Activated CD8-positive, alpha-beta T cell treated with anti-CD3 and anti-CD28 coated beads, Interleukin-2, amount 10 ng/mL, durations not matched to agents 7 days and 5 days (primary cell): ENCODE data around the gene METTL4. TPM values are rescaled to one million over a fixed set of nuclear protein-coding genes. Genes with fewer than 3 reads are reported as not detected.
A peak's percentile ranks its signal among the peaks of the same experiment; 100 is the strongest.

Source experiments
- ATAC-seq: fragments of 150-1000 bp; cut with Tn5 transposase; one replicate; pipeline ENCODE4 v1.10.0; 2021; ENCODE audit warnings: moderate library complexity
- CTCF ChIA-PET: fragments of 350-600 bp; sonication (Branson Sonifier 250); formaldehyde crosslinking; loops from one replicate; lab custom pipeline; 2021; ENCODE audit warnings: antibody characterized with exemption; lab: Charles Lee
- POLR2A ChIA-PET: fragments of 350-600 bp; sonication (Branson Sonifier 250); formaldehyde crosslinking; loops from one replicate; lab custom pipeline; 2021; ENCODE audit warnings: antibody characterized with exemption; lab: Charles Lee
- DNase-seq: peaks from one replicate; pipeline ENCODE4 v3.0.0-alpha.2; 2020
- H3K27ac Mint-ChIP-seq: one replicate; pipeline ENCODE4 v1.8.0; 2021; ENCODE audit warnings: mild to moderate bottlenecking, mixed read lengths
- H3K27me3 Mint-ChIP-seq: one replicate; pipeline ENCODE4 v1.8.0; 2021; ENCODE audit warnings: low read depth, mixed read lengths
- H3K36me3 Mint-ChIP-seq: one replicate; pipeline ENCODE4 v1.8.0; 2021; ENCODE audit warnings: low read depth, mixed read lengths
- H3K4me1 Mint-ChIP-seq: one replicate; pipeline ENCODE4 v1.8.0; 2021; ENCODE audit warnings: low read depth, mixed read lengths
- H3K4me3 Mint-ChIP-seq: one replicate; pipeline ENCODE4 v1.8.0; 2021; ENCODE audit warnings: mild to moderate bottlenecking, mixed read lengths
- H3K9me3 Mint-ChIP-seq: one replicate; pipeline ENCODE4 v1.8.0; 2022; ENCODE audit warnings: mixed read lengths; ENCODE audit not compliant: insufficient read depth
- total RNA-seq, 2 experiments: library from RNA; stranded (reverse); gene quantifications; one replicate each; pipeline ENCODE4 v1.2.3, GENCODE V29; 2021

METTL4 gene
- total RNA-seq, 2 experiments from 2014 or later = 22.2 to 22.3 TPM

DNA sequence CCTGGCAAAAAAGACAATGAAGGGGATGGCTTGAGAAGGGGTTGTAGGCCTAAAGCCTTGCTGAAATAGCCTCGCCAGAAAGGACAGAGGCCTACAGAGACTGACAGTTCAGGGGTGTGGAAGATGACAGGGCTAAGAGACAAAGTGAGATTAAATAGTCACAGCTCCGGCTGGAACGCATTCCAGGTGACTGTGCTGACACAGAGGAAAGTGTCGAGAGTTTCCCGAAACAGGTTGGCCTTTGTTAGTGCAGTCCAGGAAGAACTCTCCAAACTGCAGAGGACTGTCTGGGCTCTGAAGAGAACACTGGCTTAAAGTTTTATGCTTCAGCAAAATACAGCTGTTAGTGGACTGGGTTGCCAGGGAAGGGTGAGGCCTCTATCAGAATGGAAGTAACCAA is 52.8 kb downstream of the METTL4 start:
- ATAC-seq (no peak), DNase-seq (no peak)
- no peaks in the 10 kb centered on the region for H3K9me3 Mint-ChIP-seq
- H3K36me3 Mint-ChIP-seq = peaks cover 3% of the 10 kb centered on the region
- ChIA-PET POLR2A (no interaction called here), CTCF (interaction anchor here (1.7 kb wide), 1 partner anchor 24 kb away, joined by 8 read pairs; no protein-coding TSS in a partner anchor)
- H3K4me1 Mint-ChIP-seq = peaks cover 17% of the 10 kb centered on the region
- H3K4me3 Mint-ChIP-seq = no peak overlapping the region
- H3K27ac Mint-ChIP-seq = no peak overlapping the region
- no peaks in the 10 kb centered on the region for H3K27me3 Mint-ChIP-seq

DNA sequence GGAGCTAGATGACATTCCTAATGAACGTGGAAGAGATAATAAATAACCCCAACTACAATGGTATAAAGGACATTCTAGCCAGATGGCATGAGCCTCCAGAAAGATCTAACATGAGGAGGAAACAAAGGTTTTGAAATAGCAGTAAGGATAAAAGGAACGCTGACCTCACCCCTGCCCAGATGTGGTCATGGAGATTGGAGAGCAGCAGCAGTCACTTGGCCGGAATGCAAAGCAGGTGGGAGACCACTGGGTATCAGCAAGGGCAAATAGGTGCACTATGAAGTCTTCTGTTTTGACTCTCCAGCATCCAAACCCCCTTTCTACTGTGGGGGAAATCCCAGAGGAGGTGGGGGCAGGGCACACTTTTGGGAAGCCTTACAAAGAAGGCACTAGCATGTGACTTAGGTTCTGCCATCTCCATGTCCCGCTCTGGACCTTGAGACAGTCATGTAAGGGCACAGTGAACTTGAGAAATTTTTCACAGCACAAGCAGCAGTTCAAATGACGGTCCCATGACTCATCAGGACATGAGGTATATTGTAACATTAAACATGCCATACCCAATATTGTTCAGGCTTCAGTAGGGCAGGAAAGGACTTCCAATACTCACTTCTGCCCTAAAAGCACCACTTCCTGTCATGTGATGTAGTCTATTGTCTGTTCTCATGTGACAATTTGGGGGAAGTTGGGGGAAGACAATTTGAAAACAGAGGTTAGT is 55.2 kb downstream of the METTL4 start:
- Mint-ChIP-seq H3K27me3 (no peaks in the 10 kb centered on the region), H3K9me3 (no peaks in the 10 kb centered on the region), H3K36me3 (peaks cover 3% of the 10 kb centered on the region), H3K27ac (peak overlapping the region; percentile 5), H3K4me3 (no peak overlapping the region), H3K4me1 (peaks cover 17% of the 10 kb centered on the region)
- peak; percentile 33 for DNase-seq
- peak; percentile 64 for ATAC-seq
- POLR2A ChIA-PET = no interaction called here
- CTCF ChIA-PET = interaction anchor here (1.0 kb wide), 1 partner anchor 31 kb away, joined by 3 read pairs; no protein-coding TSS in a partner anchor

DNA sequence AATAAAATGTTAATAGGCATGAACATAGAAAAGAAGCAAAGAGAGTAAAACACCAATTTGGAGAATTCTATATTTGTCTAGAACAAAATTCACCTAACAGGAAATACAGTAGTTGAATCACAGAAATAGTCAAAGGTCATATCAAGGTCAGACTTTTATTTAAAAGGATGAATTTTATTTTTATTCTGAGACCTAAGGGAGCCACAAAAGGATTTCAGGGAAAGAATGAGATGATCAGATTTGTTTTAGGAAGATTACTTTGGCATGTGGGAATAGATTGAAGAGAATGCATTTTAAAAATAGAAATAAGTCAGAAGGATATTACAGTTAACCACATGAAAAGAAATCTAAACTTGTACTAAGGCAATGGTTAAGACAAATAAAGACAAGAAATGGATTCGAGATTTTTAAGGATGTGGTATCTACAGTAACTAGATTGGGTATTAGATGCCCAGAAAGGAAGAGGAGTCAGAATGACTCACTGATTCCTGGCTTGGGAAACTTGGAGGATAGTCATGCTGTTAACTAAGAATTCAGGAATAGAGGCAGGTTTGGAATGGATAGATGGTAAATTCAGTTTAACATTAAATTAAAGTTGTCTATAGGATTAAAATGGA is 56.0 kb downstream of the METTL4 start:
- H3K27ac Mint-ChIP-seq = no peak overlapping the region
- H3K4me3 Mint-ChIP-seq = no peak overlapping the region
- no peaks in the 10 kb centered on the region for H3K9me3 Mint-ChIP-seq
- ChIA-PET POLR2A (no interaction called here), CTCF (no interaction called here)
- peaks cover 17% of the 10 kb centered on the region for H3K4me1 Mint-ChIP-seq
- H3K36me3 Mint-ChIP-seq = peaks cover 3% of the 10 kb centered on the region
- DNase-seq (no peak), ATAC-seq (no peak)
- no peaks in the 10 kb centered on the region for H3K27me3 Mint-ChIP-seq

- ChIA-PET CTCF (interaction anchor here (0.6 to 0.9 kb wide), 3 partner anchors 28 to 928 kb away, joined by 3 read pairs; no protein-coding TSS in a partner anchor), POLR2A (no interaction called here)
- Mint-ChIP-seq H3K36me3 (peaks cover 3% of the 10 kb centered on the region), H3K4me1 (peaks cover 22% of the 10 kb centered on the region), H3K27me3 (no peaks in the 10 kb centered on the region), H3K4me3 (no peak overlapping the region), H3K9me3 (no peaks in the 10 kb centered on the region), H3K27ac (no peak overlapping the region)
- ATAC-seq (no peak), DNase-seq (no peak)
Observed at GRCh38 chr18:2513616-2514015, 57.7 kb downstream of the METTL4 start.

GRCh38 chr18:2512059-2512458 is 59.2 kb downstream of the METTL4 start:
- Mint-ChIP-seq H3K27me3 (no peaks in the 10 kb centered on the region), H3K27ac (no peak overlapping the region), H3K4me1 (peaks cover 24% of the 10 kb centered on the region), H3K9me3 (no peaks in the 10 kb centered on the region), H3K4me3 (no peak overlapping the region), H3K36me3 (peaks cover 2% of the 10 kb centered on the region)
- DNase-seq (no peak), ATAC-seq (no peak)
- ChIA-PET POLR2A (interaction anchor here (0.5 kb wide), 1 partner anchor 1518 kb away, joined by 3 read pairs; no protein-coding TSS in a partner anchor), CTCF (no interaction called here)

GRCh38 chr18:2511451-2511850 is 59.9 kb downstream of the METTL4 start:
- Mint-ChIP-seq H3K4me1 (peaks cover 20% of the 10 kb centered on the region), H3K27ac (no peak overlapping the region), H3K4me3 (no peak overlapping the region), H3K9me3 (no peaks in the 10 kb centered on the region), H3K27me3 (no peaks in the 10 kb centered on the region), H3K36me3 (peaks cover 2% of the 10 kb centered on the region)
- POLR2A ChIA-PET = no interaction called here
- CTCF ChIA-PET = no interaction called here
- ATAC-seq (no peak), DNase-seq (no peak)

- Mint-ChIP-seq H3K36me3 (no peaks in the 10 kb centered on the region), H3K9me3 (no peaks in the 10 kb centered on the region), H3K4me3 (no peak overlapping the region), H3K4me1 (peaks cover 10% of the 10 kb centered on the region), H3K27me3 (no peaks in the 10 kb centered on the region), H3K27ac (no peak overlapping the region)
- ChIA-PET CTCF (interaction anchor here (0.6 kb wide), 1 partner anchor 414 kb away, joined by 3 read pairs; no protein-coding TSS in a partner anchor), POLR2A (no interaction called here)
- no peak for DNase-seq
- no peak for ATAC-seq
Observed at GRCh38 chr18:2510416-2510815, 60.9 kb downstream of the METTL4 start.

GRCh38 chr18:2508678-2509077 is 62.6 kb downstream of the METTL4 start:
- H3K4me1 Mint-ChIP-seq = peaks cover 6% of the 10 kb centered on the region
- POLR2A ChIA-PET = no interaction called here
- no peak overlapping the region for H3K27ac Mint-ChIP-seq
- no peaks in the 10 kb centered on the region for H3K36me3 Mint-ChIP-seq
- H3K9me3 Mint-ChIP-seq = no peaks in the 10 kb centered on the region
- DNase-seq (peak; percentile 23), ATAC-seq (peak; percentile 42)
- CTCF ChIA-PET = no interaction called here
- H3K27me3 Mint-ChIP-seq = no peaks in the 10 kb centered on the region
- no peak overlapping the region for H3K4me3 Mint-ChIP-seq

DNA sequence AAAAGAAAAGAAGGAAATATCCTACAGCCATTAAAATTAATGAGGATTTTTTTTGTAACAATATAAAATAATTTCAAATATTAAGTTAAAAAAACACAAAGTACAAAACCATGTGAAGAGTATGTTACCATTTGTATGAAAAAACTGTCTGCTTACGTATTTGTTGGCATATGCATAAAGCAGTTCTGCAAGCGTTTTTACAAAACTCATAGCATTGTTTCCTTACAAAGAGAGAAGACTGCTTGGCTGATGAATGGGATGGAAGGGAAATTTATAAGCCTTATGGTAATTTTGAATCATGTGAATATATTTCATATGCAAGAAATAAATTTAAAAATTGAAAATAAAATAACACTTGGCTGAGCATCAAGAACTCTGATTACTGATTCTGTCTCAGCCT is 63.1 kb downstream of the METTL4 start:
- DNase-seq (no peak), ATAC-seq (no peak)
- ChIA-PET CTCF (no interaction called here), POLR2A (no interaction called here)
- Mint-ChIP-seq H3K27me3 (no peaks in the 10 kb centered on the region), H3K4me1 (peaks cover 6% of the 10 kb centered on the region), H3K4me3 (no peak overlapping the region), H3K27ac (no peak overlapping the region), H3K36me3 (no peaks in the 10 kb centered on the region), H3K9me3 (no peaks in the 10 kb centered on the region)

DNA sequence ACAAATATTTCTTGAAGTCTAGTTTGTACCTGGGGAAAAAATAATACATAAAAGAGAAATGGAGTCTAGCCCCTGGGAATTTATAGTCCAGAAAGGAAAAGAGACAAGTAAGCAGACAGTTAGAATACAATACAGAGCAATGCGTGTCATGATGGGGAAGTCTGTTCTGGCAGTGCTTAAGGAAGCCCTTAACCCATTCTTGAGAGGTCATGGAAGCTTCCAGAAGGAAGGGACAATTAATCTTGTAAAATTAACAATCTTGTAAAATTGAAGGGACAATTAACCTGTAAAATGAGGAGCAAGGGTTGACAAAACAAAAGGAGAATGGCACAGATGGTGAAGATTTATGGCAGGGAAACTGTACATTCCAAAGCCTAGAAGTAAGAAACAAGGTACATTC is 66.7 kb downstream of the METTL4 start:
- Mint-ChIP-seq H3K27ac (no peak overlapping the region), H3K36me3 (no peaks in the 10 kb centered on the region), H3K4me3 (no peak overlapping the region), H3K9me3 (no peaks in the 10 kb centered on the region), H3K4me1 (peaks cover 6% of the 10 kb centered on the region), H3K27me3 (no peaks in the 10 kb centered on the region)
- DNase-seq = no peak
- ChIA-PET POLR2A (interaction anchor here (0.5 kb wide), 1 partner anchor 1689 kb away, joined by 3 read pairs; no protein-coding TSS in a partner anchor), CTCF (no interaction called here)
- ATAC-seq = no peak

DNA sequence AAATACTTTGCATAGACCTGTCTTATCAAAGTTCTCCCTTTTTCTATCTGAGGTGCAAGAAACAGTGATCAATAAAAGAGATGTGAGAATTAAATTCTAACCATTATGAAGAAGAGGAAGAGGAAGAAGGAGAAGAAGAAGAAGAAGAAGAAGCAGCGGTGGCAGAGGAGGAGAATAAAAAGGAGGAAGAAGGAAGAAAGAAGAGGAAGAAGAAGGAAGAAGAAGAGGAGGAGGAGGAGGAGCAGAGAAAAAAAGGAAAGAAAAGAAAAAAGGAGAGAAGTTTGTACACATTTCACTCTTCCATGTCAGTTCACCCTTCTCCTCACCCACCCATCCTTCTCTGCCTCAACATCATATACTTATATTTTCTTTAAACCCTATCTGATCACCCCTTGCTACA is 68.4 kb downstream of the METTL4 start:
- ATAC-seq (no peak), DNase-seq (no peak)
- H3K27me3 Mint-ChIP-seq = peaks cover 2% of the 10 kb centered on the region
- ChIA-PET CTCF (no interaction called here), POLR2A (no interaction called here)
- H3K27ac Mint-ChIP-seq = no peak overlapping the region
- no peaks in the 10 kb centered on the region for H3K4me1 Mint-ChIP-seq
- H3K36me3 Mint-ChIP-seq = no peaks in the 10 kb centered on the region
- H3K4me3 Mint-ChIP-seq = no peak overlapping the region
- H3K9me3 Mint-ChIP-seq = no peaks in the 10 kb centered on the region

- no peak overlapping the region for H3K27ac Mint-ChIP-seq
- H3K27me3 Mint-ChIP-seq = peaks cover 2% of the 10 kb centered on the region
- CTCF ChIA-PET = no interaction called here
- POLR2A ChIA-PET = no interaction called here
- no peak for ATAC-seq
- DNase-seq = no peak
- H3K9me3 Mint-ChIP-seq = no peaks in the 10 kb centered on the region
- no peak overlapping the region for H3K4me3 Mint-ChIP-seq
- H3K36me3 Mint-ChIP-seq = no peaks in the 10 kb centered on the region
- no peaks in the 10 kb centered on the region for H3K4me1 Mint-ChIP-seq
Observed at GRCh38 chr18:2502394-2502793, 68.9 kb downstream of the METTL4 start.
